ENCODE data around the gene DTX4.

DTX4 gene

DNA sequence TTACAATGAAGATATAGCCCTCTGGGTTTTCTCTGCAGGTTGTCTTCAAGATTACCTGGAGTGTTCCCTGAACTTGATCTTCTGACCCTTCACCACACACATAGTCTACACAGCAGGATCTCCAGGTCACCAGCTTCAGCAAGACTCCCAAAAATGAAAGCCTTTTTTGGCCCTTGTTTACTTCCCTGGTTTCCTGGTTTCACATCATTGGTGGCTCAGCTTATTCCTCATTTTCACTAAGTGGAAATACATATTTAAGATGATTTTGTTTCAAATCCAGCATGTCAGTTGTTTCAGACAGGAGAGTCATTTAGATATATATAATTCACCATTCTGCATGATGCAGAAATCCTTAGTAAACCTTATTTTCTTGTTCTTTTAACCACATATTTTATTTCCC lies 82.4 kb downstream of the DTX4 start:
- no peaks in the 10 kb centered on the region for H3K79me2 ChIP-seq (ENCODE audit: insufficient read depth, low read depth)
- H3K4me3 ChIP-seq (IDR thresholded peaks at IDR 0.05; ENCODE audit: insufficient read depth, low read depth, low read length), result no peak overlapping the region
- no peaks in the 10 kb centered on the region for H3K27me3 ChIP-seq (ENCODE audit: insufficient read depth, low read depth)
- H3K27ac ChIP-seq, result no peak overlapping the region
- H3K4me1 ChIP-seq (ENCODE audit: low read depth, poor library complexity, severe bottlenecking), result no peaks in the 10 kb centered on the region
- no peaks in the 10 kb centered on the region for H3K36me3 ChIP-seq (ENCODE audit: insufficient read depth)
- H3K4me2 ChIP-seq, result no peak overlapping the region
- no peak overlapping the region for H3K9ac ChIP-seq
- no peak for TF ChIP-seq CTCF (conservative IDR thresholded peaks at IDR 0.05; ENCODE audit: low read depth, low read length)
- H4K20me1 ChIP-seq (ENCODE audit: insufficient read depth), result no peaks in the 10 kb centered on the region
- no peak overlapping the region for H2AFZ ChIP-seq (ENCODE audit: low read depth)

- no peak overlapping the region for H3K4me3 ChIP-seq (IDR thresholded peaks at IDR 0.05; ENCODE audit: insufficient read depth, low read depth, low read length)
Measured at GRCh38 chr11:59255281-59255680, 83.3 kb downstream of the DTX4 start.

More at GRCh38 chr11:59255281-59255680, 83.3 kb downstream of the DTX4 start:
- TF ChIP-seq CTCF (conservative IDR thresholded peaks at IDR 0.05; ENCODE audit: low read depth, low read length), result no peak
- no peaks in the 10 kb centered on the region for H3K27me3 ChIP-seq (ENCODE audit: insufficient read depth, low read depth)
- no peaks in the 10 kb centered on the region for H4K20me1 ChIP-seq (ENCODE audit: insufficient read depth)
- H3K79me2 ChIP-seq (ENCODE audit: insufficient read depth, low read depth), result no peaks in the 10 kb centered on the region
- H3K9ac ChIP-seq, result no peak overlapping the region
- H2AFZ ChIP-seq (ENCODE audit: low read depth), result no peak overlapping the region
- no peak overlapping the region for H3K4me2 ChIP-seq
- no peaks in the 10 kb centered on the region for H3K36me3 ChIP-seq (ENCODE audit: insufficient read depth)
- no peaks in the 10 kb centered on the region for H3K4me1 ChIP-seq (ENCODE audit: low read depth, poor library complexity, severe bottlenecking)
- no peak overlapping the region for H3K27ac ChIP-seq

All from KMS-11 (cell line).